H1 (cell line): ENCODE measurements around the gene TBC1D19. TPM values are rescaled to one million over a fixed set of nuclear protein-coding genes. Genes with fewer than 3 reads are reported as not detected.

Experiments used
- ATF3 ChIP-seq: IDR thresholded peaks from 2 replicates; pipeline ENCODE4 v1.6.1; 2011; ENCODE audit warnings: low read depth, mild to moderate bottlenecking, low read length; ENCODE audit not compliant: insufficient read depth
- KDM1A ChIP-seq: fragments of 200-600, 300-600 bp; sonication (generic); IDR thresholded peaks from 2 replicates; pipeline ENCODE4 v1.7.1; 2016; ENCODE audit warnings: mild to moderate bottlenecking, low read length, borderline replicate concordance
- polyA plus RNA-seq, 7 experiments: library from polyadenylated mRNA; depleted of rRNA in 3 of 7; stranded (reverse) in 5 of 7; unstranded in 2 of 7; fragments of >200 nt in 5 of 7; fragments of 200-250 nt in 2 of 7; gene quantifications; 1 replicate in 5 of 7; 2 replicates in 1 of 7; 4 replicates in 1 of 7; pipeline versions ENCODE4 v1.2.1 to v1.2.3, GENCODE V29; 2011 to 2013; ENCODE audit warnings: missing spikeins in 2 of 7, mixed read lengths in 2 of 7
- total RNA-seq: library from RNA; stranded (reverse); fragmentation: NEBNext Ultra II Directional; extraction: Animal tissue kit (Norgen Biotek cat#: 25700); gene quantifications from 2 replicates; pipeline ENCODE4 v1.2.1, GENCODE V29; 2021

The TBC1D19 gene
- total and polyA plus RNA-seq, 2 of the 8 experiments (the other 6 are each of a cell fraction or from before 2014, with no cell fraction given), result 1.9 to 3.5 TPM

- TF ChIP-seq KDM1A (no peak), ATF3 (no peak)
Observed at GRCh38 chr4:26796081-26796480, 212.2 kb downstream of the TBC1D19 start (continued).
